ENCODE measurements around the gene RRP7A. TPM values are rescaled to one million over a fixed set of nuclear protein-coding genes. Genes with fewer than 3 reads are reported as not detected.
"Not testable (repeated sequence)": the region's sequence is repeated elsewhere in the genome, so short reads cannot be mapped to it uniquely, and the experiment has no call there.

The RRP7A gene
- total and polyA plus RNA-seq, 12 donors, result 20.8 to 35.2 (median 26.1) TPM

- no peak for ATAC-seq
- no peaks in the 10 kb centered on the region for H3K36me3 ChIP-seq
- no peak overlapping the region for H3K4me3 ChIP-seq
- H3K4me1 ChIP-seq, result no peaks in the 10 kb centered on the region
- intact Hi-C loops (cut with DNase I), result no loop called here
- no peaks in the 10 kb centered on the region for H3K9me3 ChIP-seq
- no peak overlapping the region for H3K27ac ChIP-seq
- WGBS, 2 donors, result 91 to 95% methylated on average over 11 of the region's 11 CpGs
- DNase-seq, result no peak
- no peak for TF ChIP-seq CTCF (IDR thresholded peaks at IDR 0.05)
- H3K27me3 ChIP-seq, result peaks cover 0 to 4% (median 0%) of the 10 kb centered on the region in 7 donors
These were observed 9.2 kb upstream of the RRP7A start for GRCh38 chr22:42528591-42529307.

- intact Hi-C loops (cut with DNase I), result no loop called here
- Histone ChIP-seq H3K4me1 (peaks cover 0 to 19% (median 12%) of the 10 kb centered on the region in 9 donors), H3K9me3 (no peaks in the 10 kb centered on the region), H3K27ac (no peak overlapping the region), H3K4me3 (no peak overlapping the region), H3K36me3 (peaks cover 0 to 4% (median under 1%) of the 10 kb centered on the region in 9 donors), H3K27me3 (no peaks in the 10 kb centered on the region)
- ATAC-seq (no peak), DNase-seq (no peak)
- TF ChIP-seq CTCF (IDR thresholded peaks at IDR 0.05), result no peak
- 95 to 97% methylated on average over 15 of the region's 15 CpGs for WGBS, 2 donors
These were observed 3.0 kb upstream of the RRP7A start for GRCh38 chr22:42522546-42522945.

GRCh38 chr22:42521228-42521546, 1.6 kb upstream of the RRP7A start:
- peaks cover 0 to 17% (median 8%) of the 10 kb centered on the region in 9 donors for H3K36me3 ChIP-seq
- DNase-seq (no peak), ATAC-seq (no peak)
- H3K27ac ChIP-seq, result no peak overlapping the region
- peaks cover 0 to 22% (median 12%) of the 10 kb centered on the region in 9 donors for H3K4me1 ChIP-seq
- H3K4me3 ChIP-seq, result no peak overlapping the region
- intact Hi-C loops (cut with DNase I), result no loop called here
- no peaks in the 10 kb centered on the region for H3K9me3 ChIP-seq
- no peaks in the 10 kb centered on the region for H3K27me3 ChIP-seq
- 88 to 89% methylated on average over 9 of the region's 9 CpGs for WGBS, 2 donors
- no peak for TF ChIP-seq CTCF (IDR thresholded peaks at IDR 0.05)

- peak overlapping the region; percentile 68 to 100 (median 96) for H3K4me3 ChIP-seq
- H3K4me1 ChIP-seq, result peaks cover 0 to 31% (median 12%) of the 10 kb centered on the region in 9 donors
- 24% methylated on average over 13 to 17 of the region's 28 CpGs for WGBS, 2 donors
- H3K27me3 ChIP-seq, H3K9me3 ChIP-seq, DNase-seq: not testable (repeated sequence)
- H3K36me3 ChIP-seq, result peaks cover 0 to 37% (median 24%) of the 10 kb centered on the region in 9 donors
- H3K27ac ChIP-seq, result peak overlapping the region in 9 of 10 donors; percentile 7 to 90 (median 84)
- peak in 4 of 8 donors; percentile 1 to 28 (median 15) for ATAC-seq
- intact Hi-C loops (cut with DNase I), result loop anchor here in 2 of 10 donors (5.0 to 10.0 kb wide), 2 partner anchors 33 to 96 kb away; partner anchors contain the start of genes POLDIP3 (in 1 of the 2) and SERHL2 (in 1 of the 2)
These were observed 715 bp downstream of the RRP7A start for GRCh38 chr22:42518638-42519524.

- peaks cover 0 to 48% (median 25%) of the 10 kb centered on the region in 9 donors for H3K36me3 ChIP-seq
- not testable (repeated sequence) for ATAC-seq, DNase-seq, H3K4me3 ChIP-seq, H3K9me3 ChIP-seq, H3K27ac ChIP-seq, H3K27me3 ChIP-seq
- H3K4me1 ChIP-seq, result peaks cover 2 to 42% (median 19%) of the 10 kb centered on the region in 9 donors
- 96% methylated on average over 7 of the region's 7 CpGs for WGBS, 2 donors
- intact Hi-C loops (cut with DNase I), result loop anchor here in 2 of 10 donors (5.0 to 10.0 kb wide), 2 partner anchors 35 to 98 kb away; partner anchors contain the start of genes POLDIP3 (in 1 of the 2) and SERHL2 (in 1 of the 2)
These were observed 2.5 kb downstream of the RRP7A start for GRCh38 chr22:42517103-42517502.

All from heart right ventricle (tissue), 16 donors.